Measurements from ENCODE around the gene POMT2. TPM values are rescaled to one million over a fixed set of nuclear protein-coding genes. Genes with fewer than 3 reads are reported as not detected.
"Not testable (repeated sequence)": the region's sequence is repeated elsewhere in the genome, so short reads cannot be mapped to it uniquely, and the experiment has no call there.

The POMT2 gene
- polyA plus RNA-seq, 3 donors, result 8.1 to 12.4 (median 9.3) TPM

GRCh38 chr14:77306851-77307496 is 13.7 kb downstream of the POMT2 start:
- 64 to 66% (median 66%) methylated on average over 3 of the region's 3 CpGs for WGBS, 3 donors
- H3K27ac ChIP-seq (ENCODE audit: low read depth, low read length), result no peak overlapping the region

GRCh38 chr14:77306416-77306815 is 14.3 kb downstream of the POMT2 start:
- H3K27ac ChIP-seq (ENCODE audit: low read depth, low read length), result no peak overlapping the region
- WGBS, 3 donors, result 75 to 78% (median 76%) methylated on average over 3 of the region's 3 CpGs

- H3K27ac ChIP-seq (ENCODE audit: low read depth, low read length), result no peak overlapping the region
- WGBS, 3 donors, result 80 to 87% (median 84%) methylated on average over 4 of the region's 4 CpGs
Measured at GRCh38 chr14:77305696-77306095, 15.0 kb downstream of the POMT2 start.

GRCh38 chr14:77303417-77304156 is 17.1 kb downstream of the POMT2 start:
- H3K27ac ChIP-seq (ENCODE audit: low read depth, low read length), result no peak overlapping the region
- WGBS, 3 donors, result 53 to 69% (median 54%) methylated on average over 4 of the region's 4 CpGs

GRCh38 chr14:77302926-77303325 is 17.8 kb downstream of the POMT2 start:
- 91 to 95% (median 94%) methylated on average over 5 of the region's 5 CpGs for WGBS, 3 donors
- no peak overlapping the region for H3K27ac ChIP-seq (ENCODE audit: low read depth, low read length)

GRCh38 chr14:77301103-77301502 is 19.6 kb downstream of the POMT2 start:
- 31 to 39% (median 39%) methylated on average over 10 of the region's 10 CpGs for WGBS, 3 donors

GRCh38 chr14:77299771-77300170 is 20.9 kb downstream of the POMT2 start:
- no peak overlapping the region for H3K27ac ChIP-seq (ENCODE audit: low read depth, low read length)
- WGBS, 3 donors, result 57 to 69% (median 66%) methylated on average over 4 of the region's 4 CpGs

More at GRCh38 chr14:77301103-77301502, 19.6 kb downstream of the POMT2 start:
- no peak overlapping the region for H3K27ac ChIP-seq (ENCODE audit: low read depth, low read length)

GRCh38 chr14:77296906-77297305 is 23.8 kb downstream of the POMT2 start:
- 90 to 91% (median 90%) methylated on average over 8 of the region's 8 CpGs for WGBS, 3 donors
- no peak overlapping the region for H3K27ac ChIP-seq (ENCODE audit: low read depth, low read length)

GRCh38 chr14:77296155-77296554 is 24.5 kb downstream of the POMT2 start:
- WGBS, 3 donors, result 79 to 80% (median 80%) methylated on average over 13 of the region's 13 CpGs

GRCh38 chr14:77290705-77291104 is 30.0 kb downstream of the POMT2 start:
- no peak overlapping the region for H3K27ac ChIP-seq (ENCODE audit: low read depth, low read length)
- WGBS, 3 donors, result 88 to 93% (median 91%) methylated on average over 4 of the region's 4 CpGs

More at GRCh38 chr14:77296155-77296554, 24.5 kb downstream of the POMT2 start:
- H3K27ac ChIP-seq (ENCODE audit: low read depth, low read length), result no peak overlapping the region

GRCh38 chr14:77286576-77286975 is 34.1 kb downstream of the POMT2 start:
- 92 to 93% (median 93%) methylated on average over 5 of the region's 5 CpGs for WGBS, 3 donors
- H3K27ac ChIP-seq (ENCODE audit: low read depth, low read length), result no peak overlapping the region

- WGBS, 3 donors, result 91 to 96% (median 94%) methylated on average over 5 of the region's 5 CpGs
- no peak overlapping the region for H3K27ac ChIP-seq (ENCODE audit: low read depth, low read length)
Measured at GRCh38 chr14:77284466-77284865, 36.2 kb downstream of the POMT2 start.

- WGBS, 3 donors, result 38 to 88% (median 81%) methylated on average over 4 of the region's 4 CpGs
- no peak overlapping the region for H3K27ac ChIP-seq (ENCODE audit: low read depth, low read length)
Measured at GRCh38 chr14:77284066-77284465, 36.6 kb downstream of the POMT2 start.

GRCh38 chr14:77281852-77282410 is 38.8 kb downstream of the POMT2 start:
- WGBS, 3 donors, result 89 to 95% (median 95%) methylated on average over 6 of the region's 6 CpGs
- H3K27ac ChIP-seq (ENCODE audit: low read depth, low read length), result no peak overlapping the region

- 98 to 99% (median 99%) methylated on average over 4 of the region's 4 CpGs for WGBS, 3 donors
- not testable (repeated sequence) for H3K27ac ChIP-seq (ENCODE audit: low read depth, low read length)
Measured at GRCh38 chr14:77280921-77281320, 39.8 kb downstream of the POMT2 start.

GRCh38 chr14:77279719-77280118 is 41.0 kb downstream of the POMT2 start:
- WGBS, 3 donors, result 95 to 96% (median 96%) methylated on average over 8 to 13 of the region's 13 CpGs
- no peak overlapping the region for H3K27ac ChIP-seq (ENCODE audit: low read depth, low read length)

GRCh38 chr14:77278461-77279230 is 42.0 kb downstream of the POMT2 start:
- WGBS, 3 donors, result 74 to 97% (median 95%) methylated on average over 14 of the region's 14 CpGs
- H3K27ac ChIP-seq (ENCODE audit: low read depth, low read length), result no peak overlapping the region

- WGBS, 3 donors, result 90 to 92% (median 91%) methylated on average over 12 of the region's 12 CpGs
- H3K27ac ChIP-seq (ENCODE audit: low read depth, low read length), result no peak overlapping the region
Measured at GRCh38 chr14:77276959-77277358, 43.7 kb downstream of the POMT2 start.
